Stimulated activated CD8-positive, alpha-beta memory T cell treated with anti-CD3 and anti-CD28 coated beads, Interleukin-15, amount 100 ng/mL, for 1 hour (primary cell): ENCODE results near the gene SLC20A1.
A peak's percentile ranks its signal among the peaks of the same experiment; 100 is the strongest.
"Not testable (repeated sequence)": the region's sequence is repeated elsewhere in the genome, so short reads cannot be mapped to it uniquely, and the experiment has no call there.

ENCODE experiments used
- DNase-seq: peaks from one replicate; pipeline ENCODE4 v3.0.0-alpha.2; 2020; ENCODE audit warnings: low read depth

SLC20A1 gene

GRCh38 chr2:112645310-112646101, at the start of gene SLC20A1:
Gene SLC20A1 (plus strand): TSS chr2:112645939. CDS start chr2:112646829, 890 bp downstream.
- DNase-seq = peak; percentile 92

GRCh38 chr2:112597537-112598322, 48.0 kb upstream of the SLC20A1 start:
- DNase-seq = no peak

- DNase-seq = no peak
Observed at GRCh38 chr2:112600634-112601033, 45.1 kb upstream of the SLC20A1 start.

- DNase-seq = no peak
Observed at GRCh38 chr2:112601754-112602153, 44.0 kb upstream of the SLC20A1 start.

GRCh38 chr2:112602917-112603316, 42.8 kb upstream of the SLC20A1 start:
- DNase-seq = no peak

- no peak for DNase-seq
Observed at GRCh38 chr2:112603731-112604130, 42.0 kb upstream of the SLC20A1 start.

GRCh38 chr2:112604952-112605351, 40.8 kb upstream of the SLC20A1 start:
- no peak for DNase-seq

- no peak for DNase-seq
Observed at GRCh38 chr2:112605926-112606325, 39.8 kb upstream of the SLC20A1 start.

GRCh38 chr2:112606547-112606946, 39.2 kb upstream of the SLC20A1 start:
- no peak for DNase-seq

- no peak for DNase-seq
Observed at GRCh38 chr2:112607680-112608438, 37.9 kb upstream of the SLC20A1 start.

- DNase-seq = not testable (repeated sequence)
Observed at GRCh38 chr2:112609320-112609719, 36.4 kb upstream of the SLC20A1 start.

- not testable (repeated sequence) for DNase-seq
Observed at GRCh38 chr2:112612283-112612682, 33.5 kb upstream of the SLC20A1 start.

GRCh38 chr2:112614201-112614840, 31.4 kb upstream of the SLC20A1 start:
- no peak for DNase-seq

- DNase-seq = no peak
Observed at GRCh38 chr2:112615051-112615450, 30.7 kb upstream of the SLC20A1 start.

- DNase-seq = not testable (repeated sequence)
Observed at GRCh38 chr2:112615798-112616197, 29.9 kb upstream of the SLC20A1 start.

- no peak for DNase-seq
Observed at GRCh38 chr2:112618383-112618782, 27.4 kb upstream of the SLC20A1 start.

- DNase-seq = no peak
Observed at GRCh38 chr2:112621790-112622527, 23.8 kb upstream of the SLC20A1 start.

GRCh38 chr2:112622528-112622849, 23.2 kb upstream of the SLC20A1 start:
- DNase-seq = no peak

- DNase-seq = peak; percentile 46
Observed at GRCh38 chr2:112623913-112624777, 21.6 kb upstream of the SLC20A1 start.

- no peak for DNase-seq
Observed at GRCh38 chr2:112625474-112626114, 20.1 kb upstream of the SLC20A1 start.
